Ectodermal cell (in vitro differentiated cells): Measurements from ENCODE around the gene FN3K.

Experiments
- H3K27ac ChIP-seq: 2 replicates; pipeline ENCODE4 v1.7.0; 2013; ENCODE audit warnings: mild to moderate bottlenecking, low read depth, low read length; ENCODE audit not compliant: insufficient read depth, poor library complexity, severe bottlenecking
- H3K27me3 ChIP-seq: 2 replicates; pipeline ENCODE4 v1.7.0; 2013; ENCODE audit warnings: mild to moderate bottlenecking, low read length; ENCODE audit not compliant: insufficient read depth, control insufficient read depth, poor library complexity, severe bottlenecking
- H3K36me3 ChIP-seq: one replicate; pipeline ENCODE4 v1.7.0; 2013; ENCODE audit warnings: low read length; ENCODE audit not compliant: control insufficient read depth, insufficient read depth
- H3K4me1 ChIP-seq: one replicate; pipeline ENCODE4 v1.7.0; 2013; ENCODE audit warnings: low read length; ENCODE audit not compliant: control insufficient read depth, insufficient read depth
- H3K4me3 ChIP-seq: 2 replicates; pipeline ENCODE4 v1.7.0; 2013; ENCODE audit warnings: low read depth, low read length, control low read depth; ENCODE audit not compliant: insufficient read depth
- H3K9me3 ChIP-seq: 2 replicates; pipeline ENCODE4 v1.7.0; 2013; ENCODE audit warnings: mild to moderate bottlenecking, low read length, moderate library complexity; ENCODE audit not compliant: control insufficient read depth
- WGBS, 2 experiments: methylation state at CpG; one replicate each; pipeline ENCODE4 v1.1.7; 2013; ENCODE audit warnings: missing lambda C conversion rate in 2 of 2; 5-methylcytosine and 5-hydroxymethylcytosine counted together

The FN3K gene

GRCh38 chr17:82703935-82704865 is 31.2 kb upstream of the FN3K start:
- Histone ChIP-seq H3K9me3 (no peaks in the 10 kb centered on the region), H3K36me3 (no peaks in the 10 kb centered on the region), H3K27ac (no peak overlapping the region), H3K4me1 (peaks cover 3% of the 10 kb centered on the region), H3K4me3 (no peak overlapping the region), H3K27me3 (peaks cover 20% of the 10 kb centered on the region)
- WGBS, 2 experiments, result 90% methylated on average over 38 of the region's 38 CpGs

- no peaks in the 10 kb centered on the region for H3K36me3 ChIP-seq
- WGBS, 2 experiments, result 84 to 85% methylated on average over 13 of the region's 13 CpGs
- no peak overlapping the region for H3K27ac ChIP-seq
- H3K4me3 ChIP-seq, result no peak overlapping the region
- peaks cover 3% of the 10 kb centered on the region for H3K4me1 ChIP-seq
- peaks cover 13% of the 10 kb centered on the region for H3K27me3 ChIP-seq
- H3K9me3 ChIP-seq, result no peaks in the 10 kb centered on the region
Measured at GRCh38 chr17:82704886-82705285, 30.5 kb upstream of the FN3K start.

- peaks cover 4% of the 10 kb centered on the region for H3K27me3 ChIP-seq
- H3K4me1 ChIP-seq, result peaks cover 3% of the 10 kb centered on the region
- no peak overlapping the region for H3K27ac ChIP-seq
- H3K4me3 ChIP-seq, result no peak overlapping the region
- no peaks in the 10 kb centered on the region for H3K9me3 ChIP-seq
- H3K36me3 ChIP-seq, result no peaks in the 10 kb centered on the region
- 93% methylated on average over 18 of the region's 18 CpGs for WGBS, 2 experiments
Measured at GRCh38 chr17:82705756-82706155, 29.7 kb upstream of the FN3K start.

GRCh38 chr17:82709024-82709675 is 26.3 kb upstream of the FN3K start:
- Histone ChIP-seq H3K4me3 (no peak overlapping the region), H3K4me1 (no peaks in the 10 kb centered on the region), H3K36me3 (no peaks in the 10 kb centered on the region), H3K27ac (no peak overlapping the region), H3K27me3 (no peaks in the 10 kb centered on the region), H3K9me3 (no peaks in the 10 kb centered on the region)
- 71 to 73% methylated on average over 5 of the region's 9 CpGs for WGBS, 2 experiments

- Histone ChIP-seq H3K36me3 (no peaks in the 10 kb centered on the region), H3K27ac (no peak overlapping the region), H3K27me3 (no peaks in the 10 kb centered on the region), H3K4me3 (no peak overlapping the region), H3K9me3 (no peaks in the 10 kb centered on the region), H3K4me1 (no peaks in the 10 kb centered on the region)
- 94 to 95% methylated on average over 25 of the region's 25 CpGs for whole genome bisulfite sequencing, 2 experiments
Measured at GRCh38 chr17:82709676-82710498, 25.5 kb upstream of the FN3K start.

GRCh38 chr17:82710499-82711232 is 24.7 kb upstream of the FN3K start:
- Histone ChIP-seq H3K4me3 (no peak overlapping the region), H3K4me1 (no peaks in the 10 kb centered on the region), H3K27me3 (peaks cover 3% of the 10 kb centered on the region), H3K27ac (no peak overlapping the region), H3K9me3 (no peaks in the 10 kb centered on the region), H3K36me3 (no peaks in the 10 kb centered on the region)
- 83 to 86% methylated on average over 29 of the region's 29 CpGs for WGBS, 2 experiments

GRCh38 chr17:82713071-82713723 is 22.2 kb upstream of the FN3K start:
- WGBS, 2 experiments, result 90 to 91% methylated on average over 35 of the region's 35 CpGs

GRCh38 chr17:82716203-82717010 is 19.0 kb upstream of the FN3K start, which contains the start of gene FN3KRP:
TSS of gene FN3KRP (plus strand) at chr17:82716706. CDS start at chr17:82716756, 50 bp downstream.
- H3K4me1 ChIP-seq, result peaks cover 7% of the 10 kb centered on the region
- peak within 1 kb of the TSS; percentile 88 for H3K4me3 ChIP-seq
- no peak within 1 kb of the TSS for H3K27ac ChIP-seq
- peaks cover 6% of the 10 kb centered on the region for H3K27me3 ChIP-seq
- H3K36me3 ChIP-seq, result peaks cover 8% of the 10 kb centered on the region
- WGBS, 2 experiments, result 1% methylated on average over 65 to 75 of the region's 75 CpGs
- no peaks in the 10 kb centered on the region for H3K9me3 ChIP-seq

More at GRCh38 chr17:82713071-82713723, 22.2 kb upstream of the FN3K start:
- peaks cover 6% of the 10 kb centered on the region for H3K27me3 ChIP-seq
- H3K4me3 ChIP-seq, result no peak overlapping the region
- H3K4me1 ChIP-seq, result peaks cover 7% of the 10 kb centered on the region
- no peaks in the 10 kb centered on the region for H3K36me3 ChIP-seq
- H3K27ac ChIP-seq, result no peak overlapping the region
- H3K9me3 ChIP-seq, result no peaks in the 10 kb centered on the region
